HCT116 (cell line): Measurements from ENCODE around the gene MED14.

Source experiments
- CTCF ChIP-seq, 3 experiments: fragments of 200-600 bp in 1 of 3; sonication (generic) in 1 of 3; IDR thresholded peaks in 2 of 3; conservative IDR thresholded peaks in 1 of 3; 2 replicates each; pipeline ENCODE4 v1.5.1; 2012 to 2017; ENCODE audit warnings: low read depth in 2 of 3, low read length in 2 of 3, antibody characterized with exemption in 1 of 3, borderline replicate concordance in 1 of 3, control low read depth in 1 of 3, mild to moderate bottlenecking in 1 of 3, mixed read lengths in 1 of 3, mixed run types in 1 of 3, moderate library complexity in 1 of 3; ENCODE audit not compliant: insufficient read depth in 1 of 3
- EGR1 ChIP-seq: IDR thresholded peaks from 2 replicates; pipeline ENCODE4 v1.6.1; 2012; ENCODE audit warnings: low read depth
- EZH2 ChIP-seq: fragments of 200-600 bp; sonication (generic); IDR thresholded peaks from 2 replicates; pipeline ENCODE4 v1.6.1; 2017; ENCODE audit warnings: antibody characterized with exemption, mixed run types
- EZH2phosphoT487 ChIP-seq: fragments of 200-600 bp; IDR thresholded peaks from 2 replicates; pipeline ENCODE4 v1.6.1; 2018; ENCODE audit warnings: antibody characterized with exemption, borderline replicate concordance
- JUND ChIP-seq: IDR thresholded peaks from 2 replicates; pipeline ENCODE4 v1.6.1; 2012
- POLR2A ChIP-seq: IDR thresholded peaks from 2 replicates; pipeline ENCODE4 v1.7.0; 2011; ENCODE audit warnings: borderline replicate concordance; ENCODE audit not compliant: insufficient read depth, insufficient read length; ENCODE audit errors: extremely low read depth
- POLR2AphosphoS5 ChIP-seq: IDR thresholded peaks from 2 replicates; pipeline ENCODE4 v1.6.1; 2011; ENCODE audit warnings: mild to moderate bottlenecking, low read depth, low read length, moderate library complexity
- RAD21 ChIP-seq: IDR thresholded peaks from 2 replicates; pipeline ENCODE4 v1.6.1; 2012; ENCODE audit warnings: low read depth, mild to moderate bottlenecking
- SP1 ChIP-seq: IDR thresholded peaks from 2 replicates; pipeline ENCODE4 v1.6.1; 2012; ENCODE audit warnings: low read depth
- SRF ChIP-seq: IDR thresholded peaks from 2 replicates; pipeline ENCODE4 v1.6.1; 2012; ENCODE audit warnings: low read depth
- YY1 ChIP-seq: IDR thresholded peaks from 2 replicates; pipeline ENCODE4 v1.6.1; 2011; ENCODE audit warnings: low read length, low read depth, moderate library complexity, mild to moderate bottlenecking; ENCODE audit not compliant: insufficient replicate concordance; ENCODE audit errors: extremely low read depth
- ZFX ChIP-seq: fragments of 450-650 bp; IDR thresholded peaks from 2 replicates; pipeline ENCODE4 v1.6.1; 2017
- ZNF274 ChIP-seq: fragments of 200-500 bp; sonication (Bioruptor generic); IDR thresholded peaks from 2 replicates; pipeline ENCODE4 v1.6.1; 2014; ENCODE audit warnings: mild to moderate bottlenecking, low read depth, low read length, inconsistent platforms
- TF ChIP-seq, protein P1 (sequence below): IDR thresholded peaks from 2 replicates; pipeline ENCODE4 v1.6.1; 2012

DNA sequence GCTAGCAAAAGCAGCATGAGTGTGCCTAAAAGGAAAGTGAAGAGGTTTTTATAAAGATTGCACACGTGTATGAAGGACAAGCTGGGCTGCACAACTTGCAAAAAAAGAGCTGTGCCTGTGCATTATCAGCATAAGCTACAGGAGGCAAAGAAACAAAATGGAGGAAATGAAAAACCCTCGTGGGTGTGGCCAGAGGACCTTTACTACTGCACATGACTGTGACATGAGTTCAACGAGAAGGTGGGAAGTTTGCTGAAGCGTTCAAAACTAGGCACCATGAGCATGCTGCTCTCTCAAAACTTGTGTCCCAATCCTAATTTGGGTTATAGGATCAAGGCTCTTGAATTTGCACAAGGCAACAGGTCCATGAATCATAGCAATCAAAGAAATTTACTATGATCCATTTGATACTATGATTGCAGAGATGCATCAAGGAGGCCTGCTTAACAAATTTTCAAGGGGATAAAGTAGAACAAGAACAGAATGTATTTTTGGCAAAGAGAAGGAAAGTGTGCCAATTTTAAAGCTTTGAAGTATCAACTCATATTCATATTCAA is 49.9 kb downstream of the MED14 start:
- no peak for TF ChIP-seq CTCF (IDR thresholded peaks at IDR 0.05 in 2 of 3, conservative IDR thresholded peaks at IDR 0.05 in 1 of 3; ENCODE audit: borderline replicate concordance in 1 of 3, insufficient read depth in 1 of 3, low read depth in 2 of 3, low read length in 2 of 3)
- no peak for TF ChIP-seq EZH2phosphoT487
- TF ChIP-seq EZH2, result no peak
- TF ChIP-seq, protein P1, sequence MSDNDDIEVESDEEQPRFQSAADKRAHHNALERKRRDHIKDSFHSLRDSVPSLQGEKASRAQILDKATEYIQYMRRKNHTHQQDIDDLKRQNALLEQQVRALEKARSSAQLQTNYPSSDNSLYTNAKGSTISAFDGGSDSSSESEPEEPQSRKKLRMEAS, result no peak
- no peak for TF ChIP-seq EGR1
- no peak for TF ChIP-seq POLR2AphosphoS5
- no peak for TF ChIP-seq POLR2A
- TF ChIP-seq SP1, result no peak
- TF ChIP-seq SRF, result no peak
- no peak for TF ChIP-seq ZNF274
- no peak for TF ChIP-seq YY1
- no peak for TF ChIP-seq RAD21
- no peak for TF ChIP-seq ZFX
- no peak for TF ChIP-seq JUND
